Measurements from ENCODE around the gene FAM174B. TPM values are rescaled to one million over a fixed set of nuclear protein-coding genes. Genes with fewer than 3 reads are reported as not detected.
"Not testable (repeated sequence)": the region's sequence is repeated elsewhere in the genome, so short reads cannot be mapped to it uniquely, and the experiment has no call there.

The FAM174B gene
- total RNA-seq, 1 donor from 2014 or later, result 34.4 TPM

DNA sequence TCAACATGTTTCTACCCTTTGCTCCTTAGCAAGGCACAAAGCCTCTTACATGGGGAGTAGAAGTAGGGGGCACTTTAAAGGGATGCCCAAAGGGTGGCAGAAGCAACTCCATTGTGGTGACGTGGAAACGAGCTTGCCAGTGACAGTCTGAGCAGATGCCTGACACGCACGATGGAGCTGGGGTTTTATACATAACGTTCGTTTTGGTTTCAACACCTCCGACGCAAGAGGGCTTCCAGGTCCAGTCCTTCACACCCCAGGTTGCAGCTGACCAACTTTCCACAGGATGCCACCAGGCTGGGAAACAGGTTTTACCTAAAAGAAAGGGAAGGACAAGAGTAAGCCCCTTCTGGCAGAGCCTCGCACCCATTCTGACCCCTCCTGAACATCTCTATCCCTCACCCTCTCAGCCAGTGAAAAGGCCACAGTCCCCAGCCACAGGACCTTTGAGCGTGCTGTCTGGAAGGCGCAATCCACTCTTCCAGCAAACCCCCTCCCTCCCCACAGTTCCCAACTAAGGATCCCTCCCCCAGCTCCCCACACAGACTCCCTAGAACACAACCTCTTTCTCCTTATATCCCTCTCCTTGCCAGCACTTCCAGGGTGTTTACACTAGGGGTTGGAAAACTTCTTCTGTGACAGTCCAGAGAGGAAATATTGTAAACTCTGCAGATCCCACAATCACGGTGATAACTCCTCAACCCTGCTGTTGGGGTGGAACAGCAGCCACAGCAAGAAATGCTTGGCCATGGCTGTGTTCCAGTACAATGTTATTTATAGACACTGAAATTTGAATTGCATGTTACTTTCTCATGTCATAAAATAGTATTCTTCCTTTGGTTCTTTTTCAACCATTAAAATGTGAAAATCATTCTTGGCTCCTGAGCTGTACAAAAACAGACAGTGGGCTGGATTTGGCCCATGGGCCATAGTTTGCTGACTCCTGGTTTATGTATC lies 36.2 kb downstream of the FAM174B start:
- no peak for DNase-seq (ENCODE audit: low spot score)

DNA sequence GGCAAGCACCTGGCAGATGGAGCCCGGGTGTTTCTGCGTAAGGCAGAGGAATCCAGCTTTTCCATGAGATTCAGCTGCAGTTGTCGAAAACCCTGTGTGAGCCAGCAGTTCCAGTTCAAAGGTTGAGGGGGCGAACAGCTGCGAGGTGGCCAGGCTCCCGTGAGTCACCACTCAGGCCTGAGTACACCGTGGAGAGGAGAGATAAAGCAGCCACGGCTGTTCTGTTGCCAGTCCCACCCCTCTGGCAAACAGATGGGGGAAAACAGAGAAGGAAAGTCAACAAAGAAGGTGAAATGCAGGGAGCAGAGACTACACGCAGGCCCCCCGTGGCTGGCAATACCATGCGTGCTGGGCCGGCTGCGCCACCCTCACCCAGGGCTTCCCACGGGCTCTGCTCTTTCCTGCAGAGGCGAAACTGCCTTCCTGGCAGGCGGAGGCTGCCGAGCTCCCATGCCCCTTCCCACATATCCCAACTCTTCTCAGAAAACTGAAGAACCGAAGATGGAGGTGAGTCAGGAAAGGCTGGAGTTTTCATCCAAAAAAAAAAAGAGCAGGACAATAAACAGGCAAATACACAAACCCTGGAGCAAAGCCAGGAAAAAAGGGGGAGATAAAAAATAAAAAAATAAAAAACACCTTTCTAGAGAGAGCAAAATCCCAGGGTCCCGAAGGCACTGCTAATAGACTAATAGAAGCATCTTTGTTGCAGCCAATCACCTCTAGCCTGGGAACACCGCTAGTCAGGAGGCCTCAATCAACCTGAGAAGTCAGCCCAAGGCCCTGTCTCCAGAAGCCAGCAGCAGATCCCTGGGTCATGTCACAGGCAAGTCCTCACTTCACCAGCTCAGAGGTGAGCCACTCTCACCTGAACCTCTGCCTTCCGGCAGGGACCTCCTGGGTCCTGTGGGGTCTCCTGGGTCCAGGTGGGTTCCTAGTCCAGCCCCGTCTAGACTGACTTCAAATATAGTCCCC lies 37.7 kb downstream of the FAM174B start:
- peak; percentile 82 for DNase-seq (ENCODE audit: low spot score)

- no peak for DNase-seq (ENCODE audit: low spot score)
Measured at GRCh38 chr15:92616621-92617548, 38.7 kb downstream of the FAM174B start.

DNA sequence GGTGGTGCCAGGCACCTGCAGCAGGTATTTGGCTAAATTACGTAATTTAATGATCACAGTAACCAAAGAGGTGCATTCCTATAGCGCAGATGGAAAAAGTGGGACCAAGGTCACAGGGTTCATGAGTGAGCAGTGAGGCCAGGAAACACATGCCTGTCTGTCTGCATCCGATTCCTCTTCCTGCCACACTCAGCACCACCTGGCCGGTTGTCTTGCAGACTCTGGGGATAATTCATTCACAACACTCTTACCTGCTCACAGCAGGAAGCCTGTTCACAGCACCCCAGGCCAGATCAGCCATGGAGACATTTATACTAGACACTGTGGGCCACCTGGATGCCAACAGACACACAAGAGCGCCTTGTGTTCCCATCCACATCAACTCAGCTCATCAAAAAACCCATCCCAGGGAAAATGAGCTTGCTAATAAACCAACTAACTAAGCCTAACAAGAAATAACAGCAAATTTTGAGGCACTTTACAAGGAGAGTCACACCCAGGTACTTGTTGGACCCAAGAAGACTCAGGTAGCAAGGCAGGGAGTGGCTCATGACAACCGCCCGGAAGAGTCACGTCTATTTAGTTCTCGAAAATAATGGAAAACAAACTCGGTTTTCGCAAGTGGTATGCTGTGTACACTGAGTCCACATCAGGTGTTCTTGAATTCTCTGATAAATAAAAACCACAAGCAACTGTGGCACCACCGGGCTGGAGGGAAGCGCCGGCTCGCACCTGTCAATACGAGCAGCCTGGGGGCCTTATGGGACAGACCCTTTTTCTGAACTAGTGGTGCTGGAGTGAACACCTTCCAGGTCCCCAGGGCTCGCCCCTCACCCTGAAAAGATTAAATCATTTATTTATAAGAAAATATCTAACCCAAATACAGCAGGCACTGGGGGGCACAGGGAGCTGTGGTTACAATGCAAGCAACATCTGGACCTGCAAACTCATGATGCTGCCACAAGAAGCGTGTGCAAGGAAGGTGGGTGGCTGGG lies 40.5 kb downstream of the FAM174B start:
- no peak for DNase-seq (ENCODE audit: low spot score)

GRCh38 chr15:92614301-92614700 lies 41.3 kb downstream of the FAM174B start:
- DNase-seq (ENCODE audit: low spot score), result no peak

GRCh38 chr15:92613841-92614240 lies 41.7 kb downstream of the FAM174B start:
- no peak for DNase-seq (ENCODE audit: low spot score)

DNA sequence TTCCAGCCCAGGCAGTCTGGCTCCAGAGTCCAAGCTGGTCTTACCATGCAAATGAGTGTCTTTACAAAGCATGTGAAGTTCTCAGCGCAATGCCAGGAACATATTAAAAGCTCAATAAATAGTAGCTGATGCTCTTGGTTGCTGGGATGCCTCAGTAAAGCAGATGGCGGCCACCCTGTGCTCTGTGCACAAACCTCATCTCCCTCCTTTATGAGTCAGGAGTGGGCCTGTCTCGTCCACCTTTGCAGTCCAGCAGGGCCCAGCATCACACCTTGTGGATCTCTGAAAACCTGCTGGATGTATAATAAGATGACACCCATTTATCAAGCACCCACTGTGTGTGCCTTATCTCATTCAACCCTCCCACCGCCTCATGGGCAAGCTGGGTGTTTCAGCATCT lies 42.7 kb downstream of the FAM174B start:
- DNase-seq (ENCODE audit: low spot score), result no peak

- DNase-seq (ENCODE audit: low spot score), result no peak
Measured at GRCh38 chr15:92611995-92612745, 43.4 kb downstream of the FAM174B start.

DNA sequence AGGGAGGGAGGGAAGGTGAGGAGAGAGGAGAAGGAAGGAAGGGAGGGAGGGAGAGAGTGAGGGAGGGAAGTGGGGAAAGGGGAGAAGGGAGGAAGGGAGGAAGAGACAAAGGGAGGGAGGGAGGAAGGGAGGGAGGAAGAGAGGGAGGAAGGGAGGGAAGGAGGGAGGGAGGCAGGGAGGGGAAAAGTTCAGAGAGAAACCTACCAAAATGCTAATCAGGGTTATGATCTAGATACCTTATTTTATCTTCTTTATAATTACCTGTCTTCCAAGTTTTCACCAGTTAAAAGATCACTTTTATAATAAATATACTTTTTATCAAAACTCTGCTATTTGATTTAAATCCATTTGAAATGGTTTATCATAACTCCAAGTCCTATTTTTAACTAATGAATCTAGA lies 44.4 kb downstream of the FAM174B start:
- DNase-seq (ENCODE audit: low spot score), result no peak

GRCh38 chr15:92610101-92610520 lies 45.5 kb downstream of the FAM174B start:
- no peak for DNase-seq (ENCODE audit: low spot score)

DNA sequence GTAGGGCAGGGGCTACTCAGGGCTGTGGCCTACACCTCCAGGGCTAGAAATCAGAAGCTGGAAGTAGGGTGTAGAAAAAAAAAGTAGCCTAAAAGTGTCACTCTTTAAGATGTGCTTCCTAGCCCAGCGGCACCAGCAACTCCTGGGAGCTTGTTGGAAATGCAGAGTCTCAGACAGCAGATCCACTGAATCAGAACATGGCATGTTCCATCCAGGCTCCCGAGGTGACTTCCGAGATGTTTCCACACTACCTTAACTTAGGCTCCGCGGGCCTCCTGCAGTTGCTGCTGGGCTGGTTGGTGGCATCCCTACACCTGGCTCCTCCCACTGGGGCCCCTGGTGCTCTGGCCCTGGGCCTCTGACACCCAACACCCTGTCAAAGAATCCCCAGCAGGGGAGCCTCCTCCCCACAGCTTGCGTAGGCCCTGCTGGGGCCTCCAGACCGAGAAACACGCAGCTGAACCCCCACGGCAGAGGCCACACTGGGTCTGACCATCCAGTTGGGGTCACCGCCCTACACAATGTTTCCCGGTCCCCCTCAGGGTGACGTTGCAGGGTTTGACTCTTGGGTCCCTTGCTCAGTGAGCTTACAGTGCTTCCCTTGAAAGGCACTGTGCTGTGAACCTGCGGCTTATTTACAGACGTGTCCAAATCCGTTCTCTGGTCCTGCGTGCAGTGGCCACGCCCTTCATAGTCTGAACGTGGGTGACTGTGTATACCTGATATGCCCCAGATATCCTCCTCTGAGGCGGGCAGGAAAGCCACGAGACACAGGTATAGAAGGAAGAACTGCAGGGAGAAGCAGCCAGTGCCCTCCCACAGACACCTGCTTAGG lies 46.5 kb downstream of the FAM174B start:
- DNase-seq (ENCODE audit: low spot score), result no peak

- DNase-seq (ENCODE audit: low spot score), result not testable (repeated sequence)
Measured at GRCh38 chr15:92606836-92607150, 48.8 kb downstream of the FAM174B start.

GRCh38 chr15:92606126-92606835 lies 49.3 kb downstream of the FAM174B start:
- DNase-seq (ENCODE audit: low spot score), result no peak

GRCh38 chr15:92605225-92605944 lies 50.2 kb downstream of the FAM174B start:
- DNase-seq (ENCODE audit: low spot score), result no peak

GRCh38 chr15:92603743-92604470 lies 51.7 kb downstream of the FAM174B start:
- no peak for DNase-seq (ENCODE audit: low spot score)

- no peak for DNase-seq (ENCODE audit: low spot score)
Measured at GRCh38 chr15:92603278-92603677, 52.3 kb downstream of the FAM174B start.

DNA sequence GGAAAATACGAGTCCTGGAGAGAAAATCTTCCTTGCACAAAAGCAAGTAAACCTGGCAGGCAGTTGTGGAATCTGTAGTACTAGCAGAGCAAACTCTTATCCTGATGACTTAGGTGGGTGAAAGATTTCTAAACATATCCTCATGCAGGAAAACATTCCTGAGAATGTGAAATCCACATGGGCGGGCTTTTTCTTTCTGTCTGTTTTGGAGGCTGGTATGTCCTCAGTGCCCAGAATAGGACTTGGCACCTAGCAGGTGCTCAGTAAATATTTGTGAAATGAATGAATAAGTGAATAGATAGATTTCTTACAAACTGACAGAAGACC lies 53.3 kb downstream of the FAM174B start:
- no peak for DNase-seq (ENCODE audit: low spot score)

Data from mucosa of gallbladder (tissue), 1 donor.